ENCODE measurements around the gene BST2. TPM values are rescaled to one million over a fixed set of nuclear protein-coding genes. Genes with fewer than 3 reads are reported as not detected.
A peak's percentile ranks its signal among the peaks of the same experiment; 100 is the strongest.

Gene BST2
- total RNA-seq, 4 donors from 2014 or later: 84.6 to 267 (median 195) TPM

- Histone ChIP-seq H3K27ac (no peak overlapping the region), H3K9me3 (no peaks in the 10 kb centered on the region), H3K4me1 (no peaks in the 10 kb centered on the region), H3K36me3 (no peaks in the 10 kb centered on the region), H3K27me3 (no peaks in the 10 kb centered on the region), H3K4me3 (no peak overlapping the region)
- DNase-seq: no peak
- no peak for TF ChIP-seq POLR2A (IDR thresholded peaks at IDR 0.05)
- TF ChIP-seq CTCF (IDR thresholded peaks at IDR 0.05): no peak
- intact Hi-C loops (cut with DNase I; ENCODE audit: low total_unique reads): loop anchor here (5.0 kb wide), 1 partner anchor 47 kb away; no protein-coding TSS in a partner anchor
These were observed 16.1 kb downstream of the BST2 start for GRCh38 chr19:17389288-17389687.

- Histone ChIP-seq H3K27me3 (no peaks in the 10 kb centered on the region), H3K4me3 (no peak overlapping the region), H3K4me1 (no peaks in the 10 kb centered on the region), H3K36me3 (no peaks in the 10 kb centered on the region), H3K9me3 (no peaks in the 10 kb centered on the region), H3K27ac (no peak overlapping the region)
- peak; percentile 67 to 86 (median 78) for TF ChIP-seq CTCF (IDR thresholded peaks at IDR 0.05)
- TF ChIP-seq POLR2A (IDR thresholded peaks at IDR 0.05): no peak
- intact Hi-C loops (cut with DNase I; ENCODE audit: low total_unique reads): loop anchor here (5.0 kb wide), 1 partner anchor 44 kb away; no protein-coding TSS in a partner anchor
- DNase-seq: peak; percentile 50 to 54
These were observed 19.4 kb downstream of the BST2 start for GRCh38 chr19:17385878-17386611.

- Histone ChIP-seq H3K36me3 (no peaks in the 10 kb centered on the region), H3K27ac (no peak overlapping the region), H3K4me1 (no peaks in the 10 kb centered on the region), H3K9me3 (no peaks in the 10 kb centered on the region), H3K27me3 (no peaks in the 10 kb centered on the region), H3K4me3 (no peak overlapping the region)
- no peak for DNase-seq
- TF ChIP-seq POLR2A (IDR thresholded peaks at IDR 0.05) (no peak), CTCF (IDR thresholded peaks at IDR 0.05) (no peak)
- intact Hi-C loops (cut with DNase I; ENCODE audit: low total_unique reads): no loop called here
These were observed 24.8 kb downstream of the BST2 start for GRCh38 chr19:17380426-17381138.

- intact Hi-C loops (cut with DNase I; ENCODE audit: low total_unique reads): no loop called here
- Histone ChIP-seq H3K27ac (peak overlapping the region in 1 of 2 donors; percentile 10), H3K27me3 (no peaks in the 10 kb centered on the region), H3K4me3 (no peak overlapping the region), H3K9me3 (no peaks in the 10 kb centered on the region), H3K36me3 (no peaks in the 10 kb centered on the region), H3K4me1 (no peaks in the 10 kb centered on the region)
- TF ChIP-seq POLR2A (IDR thresholded peaks at IDR 0.05) (no peak), CTCF (IDR thresholded peaks at IDR 0.05) (no peak)
- no peak for DNase-seq
These were observed 26.2 kb downstream of the BST2 start for GRCh38 chr19:17379221-17379631.

- peak overlapping the region in 1 of 2 donors; percentile 63 for H3K27ac ChIP-seq
- no peak overlapping the region for H3K4me3 ChIP-seq
- no peaks in the 10 kb centered on the region for H3K27me3 ChIP-seq
- no peaks in the 10 kb centered on the region for H3K9me3 ChIP-seq
- no peak for DNase-seq
- no peaks in the 10 kb centered on the region for H3K36me3 ChIP-seq
- intact Hi-C loops (cut with DNase I; ENCODE audit: low total_unique reads): no loop called here
- H3K4me1 ChIP-seq: no peaks in the 10 kb centered on the region
- no peak for TF ChIP-seq CTCF (IDR thresholded peaks at IDR 0.05)
- no peak for TF ChIP-seq POLR2A (IDR thresholded peaks at IDR 0.05)
These were observed 27.2 kb downstream of the BST2 start for GRCh38 chr19:17378271-17378670.
